ENCODE results near the gene GAS6.

DNA sequence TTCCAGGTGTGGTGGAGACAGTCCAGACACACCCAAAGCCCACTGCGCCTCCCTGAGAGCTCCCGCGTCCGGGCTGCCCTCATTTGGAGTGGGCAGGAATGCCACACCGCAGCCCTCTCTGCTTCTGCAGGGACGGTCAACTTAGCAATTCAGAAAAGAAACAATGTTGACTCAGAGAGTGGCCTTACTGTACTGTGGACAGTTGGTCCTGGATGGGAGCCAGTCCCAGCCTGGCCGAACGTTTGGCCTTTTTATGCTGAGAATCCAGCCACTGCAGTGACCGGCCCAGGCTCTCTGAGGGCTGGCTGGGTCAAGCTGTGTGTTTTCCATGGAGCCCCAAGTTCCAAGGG lies 7.2 kb downstream of the GAS6 start:
- no peak for TF ChIP-seq CTCF (IDR thresholded peaks at IDR 0.05; ENCODE audit: low read length)
- TF ChIP-seq EZH2 (optimal IDR thresholded peaks at IDR 0.05; ENCODE audit: low read depth, low read length) = no peak
